WTC11 (cell line): ENCODE results near the gene FLRT1. TPM values are rescaled to one million over a fixed set of nuclear protein-coding genes. Genes with fewer than 3 reads are reported as not detected.

ENCODE experiments used
- ATAC-seq: fragments of 200-7000 bp; cut with Tn5 transposase; 2 replicates; pipeline ENCODE4 v1.10.0; 2021; ENCODE audit warnings: mild to moderate bottlenecking, moderate library complexity
- CTCF ChIA-PET: fragments of 300-600 bp; sonication (Branson Sonifier 250); formaldehyde crosslinking; loops from one replicate; lab custom pipeline; 2021; ENCODE audit warnings: antibody characterized with exemption; lab: Charles Lee
- POLR2A ChIA-PET: fragments of 350-600 bp; sonication (Branson Sonifier 250); formaldehyde crosslinking; loops from one replicate; lab custom pipeline; 2021; ENCODE audit warnings: antibody characterized with exemption; lab: Charles Lee
- DNase-seq: peaks from one replicate; pipeline ENCODE4 v3.0.0; 2021; ENCODE audit warnings: low spot score
- H3K27ac Mint-ChIP-seq: 2 replicates; pipeline ENCODE4 v1.8.0; 2021; ENCODE audit warnings: mixed read lengths
- H3K27me3 Mint-ChIP-seq: 2 replicates; pipeline ENCODE4 v1.8.0; 2021; ENCODE audit warnings: low read depth, mild to moderate bottlenecking, moderate library complexity, mixed read lengths
- H3K36me3 Mint-ChIP-seq: 2 replicates; pipeline ENCODE4 v1.8.0; 2021; ENCODE audit warnings: mixed read lengths
- H3K4me1 Mint-ChIP-seq: 2 replicates; pipeline ENCODE4 v1.8.0; 2022; ENCODE audit warnings: mixed read lengths
- H3K4me3 Mint-ChIP-seq: 2 replicates; pipeline ENCODE4 v1.8.0; 2021; ENCODE audit warnings: mild to moderate bottlenecking, moderate library complexity, mixed read lengths
- H3K9me3 Mint-ChIP-seq: 2 replicates; pipeline ENCODE4 v1.8.0; 2021; ENCODE audit warnings: mixed read lengths
- ETV6 ChIP-seq: sonication (generic); formaldehyde crosslinking; IDR thresholded peaks from 2 replicates; pipeline ENCODE4 v1.8.1; 2022; ENCODE audit warnings: mild to moderate bottlenecking, missing genetic modification reagents
- FOXP4 ChIP-seq: sonication (generic); formaldehyde crosslinking; IDR thresholded peaks from 2 replicates; pipeline ENCODE4 v1.8.0; 2022; ENCODE audit warnings: mild to moderate bottlenecking, missing genetic modification reagents
- NFATC4 ChIP-seq: fragments of 250-450 bp; sonication (Bioruptor Pico); IDR thresholded peaks from 2 replicates; pipeline ENCODE4 v1.9.0; 2021; ENCODE audit warnings: mild to moderate bottlenecking
- SP1 ChIP-seq: sonication (generic); formaldehyde crosslinking; conservative IDR thresholded peaks from 2 replicates; pipeline ENCODE4 v1.8.1; 2022; ENCODE audit warnings: missing genetic modification reagents
- TEAD1 ChIP-seq: sonication (generic); formaldehyde crosslinking; IDR thresholded peaks from 2 replicates; pipeline ENCODE4 v1.8.0; 2022; ENCODE audit warnings: mild to moderate bottlenecking, missing genetic modification reagents
- ZMAT4 ChIP-seq: fragments of 250-450 bp; sonication (Bioruptor Pico); IDR thresholded peaks from 2 replicates; pipeline ENCODE4 v1.9.0; 2021; ENCODE audit warnings: mild to moderate bottlenecking
- ZNF121 ChIP-seq: sonication (generic); formaldehyde crosslinking; IDR thresholded peaks from 2 replicates; pipeline ENCODE4 v1.8.0; 2023; ENCODE audit warnings: missing genetic modification reagents
- ZNF263 ChIP-seq: sonication (generic); formaldehyde crosslinking; IDR thresholded peaks from 2 replicates; pipeline ENCODE4 v1.8.1; 2022; ENCODE audit warnings: low read depth, mild to moderate bottlenecking, moderate library complexity, missing genetic modification reagents
- ZNF281 ChIP-seq: sonication (generic); formaldehyde crosslinking; IDR thresholded peaks from 2 replicates; pipeline ENCODE4 v1.8.0; 2023; ENCODE audit warnings: mild to moderate bottlenecking, missing genetic modification reagents
- ZNF423 ChIP-seq: fragments of 250-450 bp; sonication (Bioruptor Pico); IDR thresholded peaks from 2 replicates; pipeline ENCODE4 v2.1.2; 2022; ENCODE audit warnings: mild to moderate bottlenecking, moderate library complexity
- total RNA-seq: library from RNA; stranded (reverse); gene quantifications from 3 replicates; pipeline ENCODE4 v1.2.3, GENCODE V29; 2021

The FLRT1 gene
- total RNA-seq, 1 experiment from 2014 or later: 0.20 TPM

DNA sequence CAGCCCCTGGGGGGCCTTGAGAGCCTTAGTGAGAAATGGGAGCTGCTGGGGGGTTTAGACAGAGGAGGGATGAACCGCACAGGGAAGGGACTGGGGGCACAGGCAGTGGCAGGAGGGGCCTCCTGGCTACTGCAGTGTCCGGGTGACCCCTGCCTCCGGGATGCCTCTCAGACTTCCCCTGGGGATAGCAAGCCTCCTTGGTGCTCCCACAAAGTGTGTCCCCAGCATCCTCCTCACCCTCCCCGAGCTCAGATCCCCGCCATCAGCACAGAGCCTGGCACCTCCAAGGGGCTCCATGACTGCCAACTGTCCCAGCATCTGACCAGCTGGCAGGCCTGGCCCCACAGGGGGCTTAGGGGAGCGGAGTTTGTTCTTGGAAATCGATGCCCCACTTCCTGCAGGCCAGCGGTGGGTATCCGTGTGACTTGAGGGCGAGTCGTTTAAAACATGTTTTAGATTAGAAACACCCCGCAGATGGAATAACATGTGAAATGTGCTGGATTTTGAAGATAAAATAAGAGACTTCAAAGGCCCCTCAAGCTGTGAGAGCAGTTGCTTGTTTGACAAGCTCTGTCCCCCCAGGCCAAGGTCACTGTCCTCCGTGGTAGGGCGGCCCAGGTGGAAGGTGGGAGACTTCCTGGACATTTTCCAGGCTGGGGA lies 13.5 kb upstream of the FLRT1 start:
- Mint-ChIP-seq H3K9me3 (no peaks in the 10 kb centered on the region), H3K27ac (no peak overlapping the region), H3K4me3 (no peak overlapping the region), H3K4me1 (peaks cover 65% of the 10 kb centered on the region), H3K27me3 (peaks cover 38% of the 10 kb centered on the region), H3K36me3 (no peaks in the 10 kb centered on the region)
- no peak for ATAC-seq
- CTCF ChIA-PET: interaction anchor here (0.6 to 9.6 kb wide), 5 partner anchors 15 to 126 kb away, joined by 3 to 75 read pairs (median 5); no protein-coding TSS in a partner anchor
- TF ChIP-seq ZNF263 (CRISPR knock-in tag): peak; percentile 72
- no peak for TF ChIP-seq ZMAT4
- POLR2A ChIA-PET: interaction anchor here (0.6 kb wide), 1 partner anchor 1096 kb away, joined by 3 read pairs; no protein-coding TSS in a partner anchor
- no peak for DNase-seq

- peaks cover 43% of the 10 kb centered on the region for H3K27me3 Mint-ChIP-seq
- no peaks in the 10 kb centered on the region for H3K36me3 Mint-ChIP-seq
- DNase-seq (no peak), ATAC-seq (peak; percentile 7)
- H3K27ac Mint-ChIP-seq: peak overlapping the region; percentile 10
- no peaks in the 10 kb centered on the region for H3K9me3 Mint-ChIP-seq
- ChIA-PET POLR2A (no interaction called here), CTCF (interaction anchor here (0.8 to 9.6 kb wide), 5 partner anchors 8 to 103 kb away, joined by 3 to 75 read pairs (median 6); no protein-coding TSS in a partner anchor)
- TF ChIP-seq TEAD1 (peak; percentile 65; the same call in 1 of the 2 replicates), ZNF281 (CRISPR knock-in tag) (no peak), FOXP4 (CRISPR knock-in tag) (peak; percentile 43; the same call in 1 of the 2 replicates), ETV6 (CRISPR knock-in tag) (no peak), SP1 (CRISPR knock-in tag) (peak; percentile 45; the same call in 1 of the 2 replicates), ZNF263 (CRISPR knock-in tag) (0 out of 2 replicates have a peak, but pooled peaks have one; percentile 59), ZNF423 (CRISPR knock-in tag) (peak; percentile 86)
- peaks cover 76% of the 10 kb centered on the region for H3K4me1 Mint-ChIP-seq
- H3K4me3 Mint-ChIP-seq: no peak overlapping the region
These were observed 11.7 kb upstream of the FLRT1 start for GRCh38 chr11:64023712-64024710.

GRCh38 chr11:64025205-64025604 lies 10.5 kb upstream of the FLRT1 start:
- Mint-ChIP-seq H3K4me3 (peak overlapping the region; percentile 47), H3K4me1 (peaks cover 81% of the 10 kb centered on the region), H3K36me3 (no peaks in the 10 kb centered on the region), H3K9me3 (no peaks in the 10 kb centered on the region), H3K27me3 (peaks cover 45% of the 10 kb centered on the region), H3K27ac (peak overlapping the region; percentile 87)
- ChIA-PET CTCF (interaction anchor here (0.7 to 9.6 kb wide), 11 partner anchors 10 to 1691 kb away, joined by 3 to 75 read pairs (median 4); no protein-coding TSS in a partner anchor), POLR2A (interaction anchor here (0.6 kb wide), 1 partner anchor 134 kb away, joined by 4 read pairs; no protein-coding TSS in a partner anchor)
- ATAC-seq: peak; percentile 64
- DNase-seq: peak; percentile 69
- TF ChIP-seq TEAD1: 0 out of 2 replicates have a peak, but pooled peaks have one; percentile 49
- TF ChIP-seq ZNF423 (CRISPR knock-in tag): peak; percentile 17; the same call in 1 of the 2 replicates
- 0 out of 2 replicates have a peak, but pooled peaks have one; percentile 2 for TF ChIP-seq ZNF121
- TF ChIP-seq SP1 (CRISPR knock-in tag): 0 out of 2 replicates have a peak, but pooled peaks have one; percentile 47
- no peak for TF ChIP-seq NFATC4 (CRISPR knock-in tag)
